DOHH2 (cell line): ENCODE measurements around the gene MLLT10.

Source experiments
- H3F3A ChIP-seq: fragments of 200-600 bp; sonication (generic), shearing (Covaris generic); 2 replicates; pipeline ENCODE4 v1.6.0; 2016; ENCODE audit warnings: antibody characterized with exemption, mild to moderate bottlenecking; ENCODE audit not compliant: control insufficient read depth, insufficient read depth
- H3K27ac ChIP-seq: fragments of 200-600 bp; sonication (generic); 2 replicates; pipeline ENCODE4 v1.5.1; 2014; ENCODE audit warnings: low read depth, mild to moderate bottlenecking, low read length, moderate library complexity
- H3K27me3 ChIP-seq: fragments of 200-600 bp; sonication (generic); 2 replicates; pipeline ENCODE4 v1.6.1; 2014; ENCODE audit warnings: mild to moderate bottlenecking, low read length, mixed read lengths; ENCODE audit not compliant: control insufficient read depth
- H3K36me3 ChIP-seq: fragments of 200-600 bp; sonication (generic); 2 replicates; pipeline ENCODE4 v1.6.1; 2014; ENCODE audit warnings: mild to moderate bottlenecking, low read length, moderate library complexity, mixed read lengths; ENCODE audit not compliant: control insufficient read depth
- H3K4me1 ChIP-seq: fragments of 200-600 bp; sonication (generic); 2 replicates; pipeline ENCODE4 v1.6.1; 2014; ENCODE audit warnings: mild to moderate bottlenecking, low read length, mixed read lengths; ENCODE audit not compliant: control insufficient read depth
- H3K4me2 ChIP-seq: fragments of 200-600 bp; sonication (generic); 2 replicates; pipeline ENCODE4 v1.6.0; 2014; ENCODE audit warnings: mild to moderate bottlenecking, low read length, moderate library complexity
- H3K4me3 ChIP-seq: fragments of 200-600 bp; sonication (generic); 2 replicates; pipeline ENCODE4 v1.5.1; 2014; ENCODE audit warnings: mild to moderate bottlenecking, low read length, mixed read lengths
- H3K79me2 ChIP-seq: fragments of 200-600 bp; sonication (generic); 2 replicates; pipeline ENCODE4 v1.6.1; 2014; ENCODE audit warnings: mild to moderate bottlenecking, low read length, mixed read lengths; ENCODE audit not compliant: control insufficient read depth
- H3K9me2 ChIP-seq: fragments of 200-600 bp; sonication (generic); replicated peaks from 2 replicates; pipeline ENCODE4 v1.6.1; 2014; ENCODE audit warnings: mild to moderate bottlenecking, low read length, mixed read lengths; ENCODE audit not compliant: control insufficient read depth
- H3K9me3 ChIP-seq: fragments of 200-600 bp; sonication (generic); 2 replicates; pipeline ENCODE4 v1.6.1; 2014; ENCODE audit warnings: antibody characterized with exemption, low read length, mixed read lengths; ENCODE audit not compliant: control insufficient read depth, insufficient read depth
- H4K20me1 ChIP-seq: fragments of 200-600 bp; sonication (generic); 2 replicates; pipeline ENCODE4 v1.6.0; 2014; ENCODE audit warnings: low read depth, mild to moderate bottlenecking, antibody characterized with exemption, low read length, moderate library complexity; ENCODE audit not compliant: control insufficient read depth, insufficient read depth
- CTCF ChIP-seq: fragments of 200-600 bp; sonication (generic); IDR thresholded peaks from one replicate; pipeline ENCODE4 v1.5.1; 2014; ENCODE audit warnings: antibody characterized with exemption, mild to moderate bottlenecking, low read depth, low read length; ENCODE audit not compliant: poor library complexity, severe bottlenecking
- EZH2phosphoT487 ChIP-seq: fragments of 200-600 bp; sonication (generic); IDR thresholded peaks from 2 replicates; pipeline ENCODE4 v1.6.1; 2017; ENCODE audit warnings: borderline replicate concordance, mild to moderate bottlenecking, antibody characterized with exemption, low read length, moderate library complexity, mixed read lengths

The MLLT10 gene

DNA sequence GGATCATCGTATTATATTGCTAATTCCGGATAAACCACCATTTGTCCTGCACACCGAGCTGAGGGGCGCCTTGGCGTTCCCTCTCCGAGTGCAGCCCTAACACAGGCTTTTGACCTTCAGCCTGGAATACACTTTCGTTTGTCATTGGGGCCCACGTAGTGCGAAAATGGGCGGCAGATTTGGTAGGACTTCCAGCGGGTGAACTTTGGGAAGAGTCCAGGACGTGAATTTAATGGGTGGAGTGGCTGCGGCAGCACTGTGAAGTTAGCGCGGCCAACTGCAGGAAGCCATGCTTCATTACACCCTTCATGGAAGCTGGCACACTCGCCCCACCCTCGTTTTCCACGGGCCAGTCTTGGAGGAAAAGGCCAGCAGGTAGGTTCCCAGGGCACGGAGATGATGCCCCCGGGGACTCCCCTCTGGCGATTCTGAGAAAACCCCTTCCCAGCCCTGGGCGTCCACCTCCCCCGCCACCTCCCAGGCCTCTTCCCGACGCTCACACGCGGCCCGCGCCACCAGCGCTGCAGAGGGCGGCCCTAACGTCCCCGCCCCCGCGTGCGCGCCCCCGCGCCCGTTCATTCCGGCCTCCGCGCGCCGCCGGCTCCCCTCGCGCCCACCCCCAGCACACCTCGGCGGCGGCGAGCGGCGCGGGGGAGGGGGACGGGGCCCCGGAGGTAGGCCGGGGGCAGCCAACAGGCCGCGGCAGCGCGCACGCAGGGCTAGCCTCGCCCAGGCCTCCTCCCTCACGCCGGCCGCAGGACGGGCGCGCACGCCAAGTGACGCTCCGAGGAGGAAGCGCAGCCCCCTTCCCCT is at the start of gene MLLT10:
TSS of gene MLLT10 (plus strand) at position 766 of the 813 bp plus-strand sequence. CDS start 413 bp downstream, outside the sequence.
- no peaks in the 10 kb centered on the region for H3K9me2 ChIP-seq
- peaks cover 34% of the 10 kb centered on the region for H3K36me3 ChIP-seq
- H3F3A ChIP-seq: peaks cover 29% of the 10 kb centered on the region
- peaks cover 46% of the 10 kb centered on the region for H3K4me1 ChIP-seq
- TF ChIP-seq EZH2phosphoT487 (no peak), CTCF (no peak)
- H3K4me2 ChIP-seq: peak within 1 kb of the TSS; percentile 82
- H3K27me3 ChIP-seq: no peaks in the 10 kb centered on the region
- peaks cover 5% of the 10 kb centered on the region; the same call in 1 of the 2 replicates for H4K20me1 ChIP-seq
- H3K4me3 ChIP-seq: peak within 1 kb of the TSS; percentile 76
- peaks cover 38% of the 10 kb centered on the region for H3K79me2 ChIP-seq
- peak within 1 kb of the TSS; percentile 60 for H3K27ac ChIP-seq
- no peaks in the 10 kb centered on the region for H3K9me3 ChIP-seq

GRCh38 chr10:21487416-21488180 is 46.4 kb upstream of the MLLT10 start:
- H3F3A ChIP-seq: no peaks in the 10 kb centered on the region
- no peak for TF ChIP-seq EZH2phosphoT487
- TF ChIP-seq CTCF: no peak
- peaks cover 16% of the 10 kb centered on the region for H3K27me3 ChIP-seq

GRCh38 chr10:21488246-21488956 is 45.6 kb upstream of the MLLT10 start:
- Histone ChIP-seq H3K9me3 (no peaks in the 10 kb centered on the region), H3K27ac (no peak overlapping the region), H3K79me2 (no peaks in the 10 kb centered on the region), H4K20me1 (no peaks in the 10 kb centered on the region), H3K9me2 (no peaks in the 10 kb centered on the region), H3K4me1 (no peaks in the 10 kb centered on the region), H3K36me3 (no peaks in the 10 kb centered on the region), H3F3A (no peaks in the 10 kb centered on the region), H3K27me3 (peaks cover 17% of the 10 kb centered on the region), H3K4me3 (no peak overlapping the region), H3K4me2 (no peak overlapping the region)
- TF ChIP-seq CTCF: no peak
- TF ChIP-seq EZH2phosphoT487: no peak

More at GRCh38 chr10:21487416-21488180, 46.4 kb upstream of the MLLT10 start:
- no peak overlapping the region for H3K27ac ChIP-seq
- H3K4me3 ChIP-seq: no peak overlapping the region
- no peaks in the 10 kb centered on the region for H3K36me3 ChIP-seq
- H3K9me2 ChIP-seq: no peaks in the 10 kb centered on the region
- H3K79me2 ChIP-seq: no peaks in the 10 kb centered on the region
- no peak overlapping the region for H3K4me2 ChIP-seq
- H4K20me1 ChIP-seq: no peaks in the 10 kb centered on the region
- no peaks in the 10 kb centered on the region for H3K4me1 ChIP-seq
- no peaks in the 10 kb centered on the region for H3K9me3 ChIP-seq
